HG03060 (cell line): Measurements from ENCODE around the gene MOXD1.

Experiments used
- ATAC-seq: cut with Tn5 transposase; IDR thresholded peaks from one replicate; pipeline ENCODE4 v1.9.1; 2021; ENCODE audit warnings: low read depth, moderate number of reproducible peaks; ENCODE audit not compliant: unreplicated experiment

Gene MOXD1

GRCh38 chr6:132400555-132400882 lies 756 bp downstream of the MOXD1 start:
- no peak for ATAC-seq

GRCh38 chr6:132399376-132400074 lies 1.8 kb downstream of the MOXD1 start:
- ATAC-seq, result no peak

GRCh38 chr6:132395015-132395597 lies 6.2 kb downstream of the MOXD1 start:
- no peak for ATAC-seq

- no peak for ATAC-seq
Observed at GRCh38 chr6:132392792-132393191, 8.5 kb downstream of the MOXD1 start.

GRCh38 chr6:132392270-132392646 lies 9.0 kb downstream of the MOXD1 start:
- no peak for ATAC-seq

GRCh38 chr6:132391391-132392269 lies 9.6 kb downstream of the MOXD1 start:
- ATAC-seq, result no peak

GRCh38 chr6:132390451-132390850 lies 10.8 kb downstream of the MOXD1 start:
- no peak for ATAC-seq

GRCh38 chr6:132390017-132390416 lies 11.3 kb downstream of the MOXD1 start:
- no peak for ATAC-seq

- ATAC-seq, result no peak
Observed at GRCh38 chr6:132388291-132388690, 13.0 kb downstream of the MOXD1 start.

GRCh38 chr6:132382630-132383175 lies 18.6 kb downstream of the MOXD1 start:
- no peak for ATAC-seq

- no peak for ATAC-seq
Observed at GRCh38 chr6:132381381-132381780, 19.9 kb downstream of the MOXD1 start.

GRCh38 chr6:132380358-132381029 lies 20.8 kb downstream of the MOXD1 start:
- ATAC-seq, result no peak

- no peak for ATAC-seq
Observed at GRCh38 chr6:132369526-132369925, 31.7 kb downstream of the MOXD1 start.

- ATAC-seq, result no peak
Observed at GRCh38 chr6:132368916-132369481, 32.3 kb downstream of the MOXD1 start.

- ATAC-seq, result peak; percentile 100
Observed at GRCh38 chr6:132365281-132365907, 35.9 kb downstream of the MOXD1 start.

- ATAC-seq, result no peak
Observed at GRCh38 chr6:132364306-132365074, 36.8 kb downstream of the MOXD1 start.

- no peak for ATAC-seq
Observed at GRCh38 chr6:132362442-132363185, 38.7 kb downstream of the MOXD1 start.

- no peak for ATAC-seq
Observed at GRCh38 chr6:132361101-132361500, 40.2 kb downstream of the MOXD1 start.

- ATAC-seq, result no peak
Observed at GRCh38 chr6:132359886-132360285, 41.4 kb downstream of the MOXD1 start.
